ENCODE results near the gene GART.
"Not testable (repeated sequence)": the region's sequence is repeated elsewhere in the genome, so short reads cannot be mapped to it uniquely, and the experiment has no call there.

- not testable (repeated sequence) for TF ChIP-seq ZNF274 (IDR thresholded peaks at IDR 0.05; ENCODE audit: low read depth, low read length); SUZ12 (IDR thresholded peaks at IDR 0.05; ENCODE audit: extremely low read depth, insufficient read depth, insufficient read length)
Observed at GRCh38 chr21:33469183-33469582, 72.7 kb downstream of the GART start.
